Esophagus (tissue), 2 donors: Measurements from ENCODE around the gene ZNF343. TPM values are rescaled to one million over a fixed set of nuclear protein-coding genes. Genes with fewer than 3 reads are reported as not detected.
"Not testable (repeated sequence)": the region's sequence is repeated elsewhere in the genome, so short reads cannot be mapped to it uniquely, and the experiment has no call there.

Experiments
- H3K27ac ChIP-seq, 2 donors: one replicate each; pipeline ENCODE4 v1.5.1; 2013; ENCODE audit warnings: low read depth in 2 of 2, mild to moderate bottlenecking in 2 of 2, inconsistent platforms in 1 of 2, low read length in 1 of 2, moderate library complexity in 1 of 2
- H3K27me3 ChIP-seq, 2 donors: one replicate each; pipeline ENCODE4 v1.6.1; 2013; ENCODE audit warnings: low read length in 2 of 2, control low read depth in 1 of 2, mild to moderate bottlenecking in 1 of 2; ENCODE audit not compliant: insufficient read depth in 2 of 2, control insufficient read depth in 1 of 2
- H3K36me3 ChIP-seq, 2 donors: one replicate each; pipeline ENCODE4 v1.6.1; 2013; ENCODE audit warnings: low read length in 1 of 2; ENCODE audit not compliant: control insufficient read depth in 2 of 2, insufficient read depth in 2 of 2
- H3K4me1 ChIP-seq, 2 donors: one replicate each; pipeline ENCODE4 v1.6.1; 2013; ENCODE audit warnings: low read length in 1 of 2; ENCODE audit not compliant: control insufficient read depth in 2 of 2, insufficient read depth in 2 of 2
- H3K4me3 ChIP-seq, 2 donors: one replicate each; pipeline ENCODE4 v1.5.1; 2013; ENCODE audit warnings: low read length in 2 of 2, mild to moderate bottlenecking in 2 of 2, low read depth in 1 of 2, moderate library complexity in 1 of 2
- H3K9me3 ChIP-seq, 2 donors: one replicate each; pipeline ENCODE4 v1.6.1; 2013; ENCODE audit warnings: mild to moderate bottlenecking in 2 of 2, low read depth in 1 of 2, low read length in 1 of 2, moderate library complexity in 1 of 2; ENCODE audit not compliant: control insufficient read depth in 2 of 2, insufficient read depth in 1 of 2
- WGBS, 2 donors: extraction: QIAGEN DNeasy Blood & Tissue Kit; methylation state at CpG; one replicate each; pipeline ENCODE4 v1.1.7; 2013; 5-methylcytosine and 5-hydroxymethylcytosine counted together
- polyA plus RNA-seq, 2 donors: library from polyadenylated mRNA; stranded (reverse); fragments of 200-250 nt; gene quantifications; one replicate each; pipeline ENCODE4 v1.2.3, GENCODE V29; 2013
- donor health status: healthy with polysubstance abuse.
- donor health status: Bipolar disorder and iron deficiency.

ZNF343 gene
- polyA plus RNA-seq, 2 donors: 4.4 to 4.6 TPM

- 72 to 79% methylated on average over 13 of the region's 13 CpGs for WGBS, 2 donors
- H3K4me3 ChIP-seq: no peak within 1 kb of the TSS
- peaks cover 0 to 4% of the 10 kb centered on the region in 2 donors for H3K4me1 ChIP-seq
- H3K27ac ChIP-seq: no peak within 1 kb of the TSS
- no peaks in the 10 kb centered on the region for H3K27me3 ChIP-seq
- no peaks in the 10 kb centered on the region for H3K36me3 ChIP-seq
- no peaks in the 10 kb centered on the region for H3K9me3 ChIP-seq
Observed at GRCh38 chr20:2536560-2536986, 27.9 kb upstream of the ZNF343 start, which contains the start of gene TMC2. TSS of gene TMC2 (plus strand) at chr20:2536573. CDS start at chr20:2536622, 49 bp downstream.

DNA sequence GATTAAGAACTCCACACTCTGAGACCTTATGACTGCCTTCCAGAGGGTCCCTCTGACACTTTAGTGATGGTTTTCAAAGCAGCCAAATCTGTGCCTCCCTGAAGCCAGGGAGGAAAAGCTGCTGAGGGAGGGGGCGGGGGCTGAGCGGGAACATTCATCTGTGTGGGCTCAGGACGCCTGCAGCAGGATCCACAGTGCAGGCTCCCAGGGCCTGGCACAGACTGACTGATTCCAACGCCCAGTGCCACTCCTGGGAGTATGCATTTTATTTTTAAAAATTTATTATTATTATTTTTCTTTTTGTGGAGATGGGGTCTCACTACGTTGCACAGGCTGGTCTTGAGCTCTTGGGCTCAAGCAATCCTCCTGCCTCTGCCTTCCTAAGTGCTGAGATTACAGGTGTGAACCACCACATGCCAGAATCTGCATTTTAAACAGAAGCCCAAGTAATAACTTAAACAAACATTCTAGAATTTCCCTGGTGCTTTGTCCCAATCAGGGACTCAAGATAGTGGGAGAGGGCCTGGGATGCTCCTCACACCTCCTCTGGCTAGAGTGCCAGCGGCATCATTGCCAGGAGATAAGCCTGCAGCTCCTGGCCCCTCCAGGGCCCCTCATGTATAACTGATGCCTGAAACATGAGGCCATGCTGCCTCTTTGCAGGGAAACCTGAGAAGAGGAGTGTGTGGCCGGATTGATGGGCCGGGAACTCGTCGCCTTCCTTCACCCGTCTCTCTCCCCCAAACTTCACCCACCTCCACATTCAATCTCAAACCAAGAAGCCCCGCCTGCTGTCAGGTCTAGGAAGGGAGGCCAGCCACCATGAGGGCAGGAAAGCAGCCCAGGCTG lies 27.2 kb upstream of the ZNF343 start:
- Histone ChIP-seq H3K36me3 (no peaks in the 10 kb centered on the region), H3K27me3 (no peaks in the 10 kb centered on the region), H3K27ac (no peak overlapping the region), H3K4me3 (no peak overlapping the region), H3K4me1 (peaks cover 0 to 4% of the 10 kb centered on the region in 2 donors), H3K9me3 (no peaks in the 10 kb centered on the region)
- WGBS, 2 donors: 68 to 73% methylated on average over 12 of the region's 12 CpGs

DNA sequence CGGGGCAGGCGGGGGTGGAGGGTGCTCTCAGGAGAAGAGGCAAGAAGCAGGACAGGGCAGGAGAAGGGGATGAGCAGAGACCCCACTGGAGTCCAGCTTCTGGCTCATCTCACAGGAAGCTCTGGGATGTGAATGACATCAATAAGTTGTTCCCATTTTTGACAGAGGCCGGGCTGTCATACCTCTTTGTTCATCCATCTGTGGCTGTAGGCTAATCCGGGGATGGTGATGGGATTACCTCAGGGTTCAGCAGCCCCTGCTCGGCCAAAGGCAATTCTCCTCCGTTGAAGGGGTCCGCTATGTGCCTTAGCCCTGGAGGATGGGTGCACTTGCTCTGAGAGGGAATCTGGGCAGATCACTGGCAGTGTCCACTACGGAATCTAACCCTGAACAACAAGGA lies 24.4 kb upstream of the ZNF343 start:
- 84 to 89% methylated on average over 8 of the region's 8 CpGs for WGBS, 2 donors
- Histone ChIP-seq H3K36me3 (no peaks in the 10 kb centered on the region), H3K27me3 (no peaks in the 10 kb centered on the region), H3K27ac (no peak overlapping the region), H3K4me1 (peaks cover 0 to 4% of the 10 kb centered on the region in 2 donors), H3K4me3 (no peak overlapping the region), H3K9me3 (no peaks in the 10 kb centered on the region)

- Histone ChIP-seq H3K9me3 (peaks cover 0 to 2% of the 10 kb centered on the region in 2 donors), H3K27ac (no peak overlapping the region), H3K4me3 (no peak overlapping the region), H3K27me3 (no peaks in the 10 kb centered on the region), H3K36me3 (no peaks in the 10 kb centered on the region), H3K4me1 (no peaks in the 10 kb centered on the region)
- 68 to 75% methylated on average over 10 of the region's 10 CpGs for WGBS, 2 donors
Observed at GRCh38 chr20:2528671-2529271, 20.1 kb upstream of the ZNF343 start.

DNA sequence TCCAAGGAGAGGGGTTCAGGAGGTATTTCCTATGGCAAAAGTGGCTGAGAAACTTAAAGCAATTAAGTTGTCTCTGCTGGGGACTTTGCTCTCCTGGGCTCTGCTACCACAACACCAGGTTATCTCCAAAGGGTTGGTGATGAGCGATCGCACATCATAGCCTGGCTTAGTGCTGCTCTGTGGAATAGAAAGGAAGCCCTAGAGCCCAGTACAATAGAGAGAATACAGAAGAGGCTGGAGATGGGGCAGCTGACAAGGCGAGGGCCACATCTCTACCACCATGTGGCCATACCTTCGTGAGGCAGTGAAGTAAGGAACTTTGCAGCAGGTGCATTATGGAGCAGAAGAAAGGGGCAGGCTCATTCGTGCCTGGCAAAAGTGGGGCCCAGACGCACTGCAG lies 19.0 kb upstream of the ZNF343 start:
- no peaks in the 10 kb centered on the region for H3K4me1 ChIP-seq
- H3K9me3 ChIP-seq: peaks cover 0 to 2% of the 10 kb centered on the region in 2 donors
- no peak overlapping the region for H3K27ac ChIP-seq
- H3K27me3 ChIP-seq: no peaks in the 10 kb centered on the region
- H3K4me3 ChIP-seq: no peak overlapping the region
- WGBS, 2 donors: 84 to 89% methylated on average over 6 of the region's 6 CpGs
- no peaks in the 10 kb centered on the region for H3K36me3 ChIP-seq

DNA sequence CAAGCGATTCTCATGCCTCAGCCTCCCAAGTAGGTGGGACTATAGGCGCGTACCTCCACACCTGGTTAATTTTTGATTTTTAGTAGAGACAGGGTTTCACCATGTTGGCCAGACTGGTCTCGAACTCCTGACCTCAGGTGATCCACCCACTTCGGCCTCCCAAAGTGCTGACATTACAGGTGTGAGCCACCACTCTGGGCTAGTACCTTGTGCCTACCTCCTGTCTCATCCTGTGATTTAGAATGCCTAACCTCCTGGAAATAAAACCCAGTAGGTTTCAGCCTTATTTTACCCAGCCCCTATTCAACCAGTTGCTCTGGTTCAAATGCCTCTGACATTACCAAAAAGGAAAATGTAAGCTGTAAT lies 17.5 kb upstream of the ZNF343 start:
- not testable (repeated sequence) for H3K9me3 ChIP-seq, H3K36me3 ChIP-seq
- 90 to 91% methylated on average over 5 of the region's 5 CpGs for WGBS, 2 donors

DNA sequence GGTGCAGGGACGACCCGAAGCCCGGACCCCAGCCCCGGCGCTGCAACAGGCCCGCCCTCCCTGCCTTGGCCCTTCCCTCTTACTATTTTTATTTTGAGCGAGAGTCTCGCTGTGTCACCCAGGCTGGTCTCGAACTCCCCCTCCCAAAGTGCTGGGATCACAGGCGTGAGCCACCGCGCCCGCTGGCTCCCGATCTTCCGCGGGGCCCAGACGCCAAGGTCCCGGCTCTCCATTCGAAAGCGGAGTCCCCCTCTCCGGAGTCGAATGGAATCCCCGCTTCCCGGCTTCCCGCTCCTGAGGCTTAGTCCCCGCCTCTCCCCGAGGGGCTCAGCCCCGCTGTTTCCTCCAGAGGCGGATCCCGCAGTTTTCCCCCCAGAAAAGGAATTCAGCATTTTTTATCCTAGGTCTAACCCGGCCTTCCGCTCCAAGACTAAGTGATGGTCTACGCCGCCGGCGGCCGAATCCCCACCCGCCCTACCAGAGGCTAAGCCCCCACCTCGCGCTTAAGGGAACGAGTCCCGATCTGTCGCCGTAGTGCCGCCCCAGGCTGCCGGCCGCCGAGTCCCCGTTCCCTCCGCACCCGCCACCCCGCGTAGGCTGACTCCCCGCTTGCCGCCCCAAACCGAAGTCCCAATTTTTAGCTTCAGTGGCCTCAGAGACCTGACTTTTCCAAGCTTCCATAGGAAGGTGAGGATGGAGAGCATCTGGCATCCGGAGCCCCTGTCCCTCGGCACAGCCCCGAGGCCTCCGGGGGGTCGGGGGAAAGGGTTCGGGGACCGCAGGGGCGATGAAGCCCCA lies 16.2 kb upstream of the ZNF343 start:
- Histone ChIP-seq H3K9me3 (peaks cover 0 to 2% of the 10 kb centered on the region in 2 donors), H3K27me3 (no peaks in the 10 kb centered on the region), H3K4me3 (peak overlapping the region; percentile 64 to 75), H3K36me3 (no peaks in the 10 kb centered on the region), H3K4me1 (no peaks in the 10 kb centered on the region), H3K27ac (peak overlapping the region; percentile 54 to 75)
- 1 to 2% methylated on average over 60 to 64 of the region's 64 CpGs for WGBS, 2 donors

More for the DNA sequence above, 17.5 kb upstream of the ZNF343 start:
- not testable (repeated sequence) for H3K4me3 ChIP-seq, H3K27ac ChIP-seq, H3K4me1 ChIP-seq, H3K27me3 ChIP-seq

GRCh38 chr20:2523919-2524708 lies 15.4 kb upstream of the ZNF343 start:
- Histone ChIP-seq H3K27ac (peak overlapping the region; percentile 54 to 75), H3K4me1 (no peaks in the 10 kb centered on the region), H3K4me3 (peak overlapping the region; percentile 64 to 75), H3K27me3 (no peaks in the 10 kb centered on the region), H3K36me3 (no peaks in the 10 kb centered on the region), H3K9me3 (peaks cover 0 to 2% of the 10 kb centered on the region in 2 donors)
- WGBS, 2 donors: 11 to 12% methylated on average over 26 of the region's 26 CpGs
